ENCODE results near the gene ANKLE2. TPM values are rescaled to one million over a fixed set of nuclear protein-coding genes. Genes with fewer than 3 reads are reported as not detected.
A peak's percentile ranks its signal among the peaks of the same experiment; 100 is the strongest.

Gene ANKLE2
- total and polyA plus RNA-seq, 2 of the 13 experiments (the other 11 are each of a cell fraction or from before 2014, with no cell fraction given), result 35.3 to 37.1 TPM

- H3K36me3 ChIP-seq (replicated peaks in 1 of 2; ENCODE audit: control insufficient read depth in 1 of 2, insufficient read depth in 2 of 2, low read length in 2 of 2), result peaks cover 41 to 80% of the 10 kb centered on the region in 2 experiments
These were observed 21.0 kb downstream of the ANKLE2 start for GRCh38 chr12:132740652-132741051.

DNA sequence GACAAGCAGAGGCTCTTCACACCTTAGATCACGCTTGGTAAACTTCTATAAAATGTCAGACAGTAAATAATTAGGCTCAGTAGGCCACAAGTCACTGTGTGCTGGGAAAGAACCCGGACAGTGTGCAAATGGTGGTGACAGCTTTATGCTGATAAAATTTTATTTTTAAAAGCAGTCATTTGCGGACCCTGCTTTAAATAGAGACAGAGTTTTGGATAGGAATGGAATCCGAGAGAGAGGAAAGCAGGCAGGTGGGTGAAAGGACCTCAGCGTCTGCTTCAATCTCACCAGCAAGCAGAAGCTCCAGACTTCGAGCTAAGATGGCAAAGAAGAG, 21.4 kb downstream of the ANKLE2 start:
- POLR2A ChIA-PET, result no interaction called here
- in situ Hi-C loops (cut with HindIII; ENCODE audit: extremely low pct_ligation_motif_present, low pct_unique_long_range_greater_than_20kb), result no loop called here
- ATAC-seq (no peak), DNase-seq (ENCODE audit: low spot score) (no peak), FAIRE-seq (no peak)
- Histone ChIP-seq H3K4me2 (ENCODE audit: low read depth, low read length) (no peak overlapping the region), H3K9ac (ENCODE audit: insufficient read depth, low read depth, low read length) (no peak overlapping the region), H3K36me3 (replicated peaks in 1 of 2; ENCODE audit: control insufficient read depth in 1 of 2, insufficient read depth in 2 of 2, low read length in 2 of 2) (peaks cover 40 to 80% of the 10 kb centered on the region in 2 experiments), H3K79me2 (ENCODE audit: insufficient read depth, low read length) (peaks cover 10% of the 10 kb centered on the region), H3K27ac (ENCODE audit: extremely low read length, insufficient read depth, low read length) (no peak overlapping the region), H4K20me1 (ENCODE audit: insufficient read depth, low read length) (no peaks in the 10 kb centered on the region), H2AFZ (ENCODE audit: low read length) (no peak overlapping the region), H3K27me3 (ENCODE audit: control insufficient read depth in 1 of 2, insufficient read depth in 2 of 2, low read length in 2 of 2) (no peaks in the 10 kb centered on the region), H3K4me1 (ENCODE audit: insufficient read depth, low read length) (no peaks in the 10 kb centered on the region), H3K4me3 (replicated peaks in 1 of 3; ENCODE audit: insufficient read depth in 1 of 3, low read depth in 2 of 3, low read length in 3 of 3) (no peak overlapping the region), H3K9me3 (ENCODE audit: low read length) (no peaks in the 10 kb centered on the region)
- WGBS (ENCODE audit: low lambda C conversion rate), result 88% methylated on average over 6 of the region's 6 CpGs
- BruUV-seq (replicated peaks), result no TSS peak
- intact Hi-C loops (cut with micrococcal nuclease; ENCODE audit: unreplicated experiment), result no loop called here
- CTCF ChIA-PET (ENCODE audit: low intra/inter-chr PET ratio, low total read pairs), result no interaction called here
- TF ChIP-seq, protein P1, sequence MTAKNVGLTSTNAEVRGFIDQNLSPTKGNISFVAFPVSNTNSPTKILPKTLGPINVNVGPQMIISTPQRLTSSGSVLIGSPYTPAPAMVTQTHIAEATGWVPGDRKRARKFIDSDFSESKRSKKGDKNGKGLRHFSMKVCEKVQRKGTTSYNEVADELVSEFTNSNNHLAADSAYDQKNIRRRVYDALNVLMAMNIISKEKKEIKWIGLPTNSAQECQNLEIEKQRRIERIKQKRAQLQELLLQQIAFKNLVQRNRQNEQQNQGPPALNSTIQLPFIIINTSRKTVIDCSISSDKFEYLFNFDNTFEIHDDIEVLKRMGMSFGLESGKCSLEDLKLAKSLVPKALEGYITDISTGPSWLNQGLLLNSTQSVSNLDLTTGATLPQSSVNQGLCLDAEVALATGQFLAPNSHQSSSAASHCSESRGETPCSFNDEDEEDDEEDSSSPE (CRISPR knock-in tag; IDR thresholded peaks at IDR 0.05), result no peak
- TF ChIP-seq, protein P2, sequence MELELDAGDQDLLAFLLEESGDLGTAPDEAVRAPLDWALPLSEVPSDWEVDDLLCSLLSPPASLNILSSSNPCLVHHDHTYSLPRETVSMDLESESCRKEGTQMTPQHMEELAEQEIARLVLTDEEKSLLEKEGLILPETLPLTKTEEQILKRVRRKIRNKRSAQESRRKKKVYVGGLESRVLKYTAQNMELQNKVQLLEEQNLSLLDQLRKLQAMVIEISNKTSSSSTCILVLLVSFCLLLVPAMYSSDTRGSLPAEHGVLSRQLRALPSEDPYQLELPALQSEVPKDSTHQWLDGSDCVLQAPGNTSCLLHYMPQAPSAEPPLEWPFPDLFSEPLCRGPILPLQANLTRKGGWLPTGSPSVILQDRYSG (CRISPR knock-in tag; IDR thresholded peaks at IDR 0.05), result no peak

More at GRCh38 chr12:132740652-132741051, 21.0 kb downstream of the ANKLE2 start:
- ChIA-PET CTCF (ENCODE audit: low intra/inter-chr PET ratio, low total read pairs) (no interaction called here), POLR2A (no interaction called here)
- DNase-seq (ENCODE audit: low spot score) (no peak), FAIRE-seq (no peak), ATAC-seq (no peak)
- Histone ChIP-seq H4K20me1 (ENCODE audit: insufficient read depth, low read length) (no peaks in the 10 kb centered on the region), H3K27me3 (ENCODE audit: control insufficient read depth in 1 of 2, insufficient read depth in 2 of 2, low read length in 2 of 2) (no peaks in the 10 kb centered on the region), H3K27ac (ENCODE audit: extremely low read length, insufficient read depth, low read length) (no peak overlapping the region), H2AFZ (ENCODE audit: low read length) (no peak overlapping the region), H3K9ac (ENCODE audit: insufficient read depth, low read depth, low read length) (no peak overlapping the region), H3K9me3 (ENCODE audit: low read length) (no peaks in the 10 kb centered on the region), H3K4me1 (ENCODE audit: insufficient read depth, low read length) (no peaks in the 10 kb centered on the region), H3K4me2 (ENCODE audit: low read depth, low read length) (no peak overlapping the region), H3K4me3 (replicated peaks in 1 of 3; ENCODE audit: insufficient read depth in 1 of 3, low read depth in 2 of 3, low read length in 3 of 3) (no peak overlapping the region), H3K79me2 (ENCODE audit: insufficient read depth, low read length) (peaks cover 12% of the 10 kb centered on the region)
- TF ChIP-seq SNRNP70 (IDR thresholded peaks at IDR 0.05; ENCODE audit: low read depth, low read length), result no peak
- TF ChIP-seq AGO2 (optimal IDR thresholded peaks at IDR 0.05; ENCODE audit: low read depth, low read length), result peak; percentile 22
- in situ Hi-C loops (cut with HindIII; ENCODE audit: extremely low pct_ligation_motif_present, low pct_unique_long_range_greater_than_20kb), result no loop called here
- intact Hi-C loops (cut with micrococcal nuclease; ENCODE audit: unreplicated experiment), result no loop called here
- no TSS peak for BruUV-seq (replicated peaks)
- WGBS (ENCODE audit: low lambda C conversion rate), result 94% methylated on average over 11 of the region's 11 CpGs
